Neural progenitor cell (in vitro differentiated cells): Measurements from ENCODE around the gene MYCN. TPM values are rescaled to one million over a fixed set of nuclear protein-coding genes. Genes with fewer than 3 reads are reported as not detected.
"Not testable (repeated sequence)": the region's sequence is repeated elsewhere in the genome, so short reads cannot be mapped to it uniquely, and the experiment has no call there.

Source experiments
- DNase-seq: peaks from one replicate; pipeline ENCODE4 v3.0.0-alpha.2; 2016; ENCODE audit warnings: low spot score
- H2AFZ ChIP-seq: fragments of 200-600 bp; sonication (generic); replicated peaks from 2 replicates; pipeline ENCODE4 v1.6.1; 2016; ENCODE audit warnings: antibody characterized with exemption
- H3F3A ChIP-seq: fragments of 200-600 bp; sonication (generic); 2 replicates; pipeline ENCODE4 v1.6.1; 2016; ENCODE audit warnings: antibody characterized with exemption, low read depth
- H3K27ac ChIP-seq: fragments of 200-600 bp; sonication (generic); 2 replicates; pipeline ENCODE4 v1.5.1; 2016; ENCODE audit warnings: mild to moderate bottlenecking
- H3K27me3 ChIP-seq: fragments of 200-600 bp; sonication (generic); 2 replicates; pipeline ENCODE4 v1.6.1; 2016; ENCODE audit warnings: mild to moderate bottlenecking, moderate library complexity
- H3K36me3 ChIP-seq: fragments of 200-600 bp; sonication (generic); 2 replicates; pipeline ENCODE4 v1.5.1; 2016
- H3K4me1 ChIP-seq: fragments of 200-600 bp; sonication (generic); 2 replicates; pipeline ENCODE4 v1.6.1; 2016; ENCODE audit warnings: mixed run types
- H3K4me2 ChIP-seq: fragments of 200-600 bp; sonication (generic); 2 replicates; pipeline ENCODE4 v1.6.1; 2016
- H3K4me3 ChIP-seq: fragments of 200-600 bp; sonication (generic); 2 replicates; pipeline ENCODE4 v1.5.1; 2016
- H3K79me2 ChIP-seq: fragments of 200-600 bp; sonication (generic); 2 replicates; pipeline ENCODE4 v1.6.1; 2016; ENCODE audit warnings: low read depth
- H3K9ac ChIP-seq: fragments of 200-600 bp; sonication (generic); 2 replicates; pipeline ENCODE4 v1.6.1; 2016
- H3K9me3 ChIP-seq: fragments of 200-600 bp; sonication (generic); 2 replicates; pipeline ENCODE4 v1.5.1; 2016; ENCODE audit warnings: low read depth
- H4K20me1 ChIP-seq: fragments of 200-600 bp; sonication (generic); 2 replicates; pipeline ENCODE4 v1.6.1; 2016; ENCODE audit warnings: low read depth
- H3K27ac Mint-ChIP-seq: 3 replicates; pipeline ENCODE4 v1.8.0; 2021; ENCODE audit warnings: mixed read lengths
- H3K27me3 Mint-ChIP-seq: 2 replicates; pipeline ENCODE4 v1.8.0; 2022; ENCODE audit warnings: low read depth, mild to moderate bottlenecking, inconsistent platforms, moderate library complexity, mixed read lengths; ENCODE audit not compliant: insufficient read depth
- H3K36me3 Mint-ChIP-seq: 3 replicates; pipeline ENCODE4 v1.8.0; 2021; ENCODE audit warnings: mixed read lengths
- H3K4me1 Mint-ChIP-seq: 3 replicates; pipeline ENCODE4 v1.8.0; 2021; ENCODE audit warnings: mixed read lengths
- H3K4me3 Mint-ChIP-seq: 3 replicates; pipeline ENCODE4 v1.8.0; 2021; ENCODE audit warnings: mild to moderate bottlenecking, moderate library complexity, mixed read lengths
- H3K9me3 Mint-ChIP-seq: 3 replicates; pipeline ENCODE4 v1.8.0; 2020; ENCODE audit warnings: mixed read lengths
- CTCF ChIP-seq: fragments of 200-600 bp; sonication (generic); IDR thresholded peaks from 2 replicates; pipeline ENCODE4 v1.5.1; 2017; ENCODE audit warnings: antibody characterized with exemption, mild to moderate bottlenecking
- EZH2 ChIP-seq: fragments of 200-600 bp; sonication (generic); IDR thresholded peaks from 2 replicates; pipeline ENCODE4 v1.6.1; 2017; ENCODE audit warnings: antibody characterized with exemption, mild to moderate bottlenecking, moderate library complexity
- EZH2phosphoT487 ChIP-seq: fragments of 200-600 bp; sonication (generic); IDR thresholded peaks from 2 replicates; pipeline ENCODE4 v1.6.1; 2017; ENCODE audit warnings: antibody characterized with exemption
- total RNA-seq: library from RNA; depleted of rRNA; stranded (reverse); fragments of >200 nt; gene quantifications from 2 replicates; pipeline ENCODE4 v1.2.3, GENCODE V29; 2015; ENCODE audit warnings: low replicate concordance

Gene MYCN
- total RNA-seq, 1 donor from 2014 or later: 24.7 TPM

- H3K27ac Mint-ChIP-seq: no peak overlapping the region
These were observed 40.4 kb upstream of the MYCN start for GRCh38 chr2:15899751-15900493.

GRCh38 chr2:15901095-15901807 lies 39.1 kb upstream of the MYCN start:
- no peak for DNase-seq
- H3K79me2 ChIP-seq: no peaks in the 10 kb centered on the region

More at GRCh38 chr2:15899751-15900493, 40.4 kb upstream of the MYCN start:
- Mint-ChIP-seq H3K36me3 (peaks cover 7% of the 10 kb centered on the region), H3K9me3 (peaks cover 44% of the 10 kb centered on the region), H3K4me3 (no peak overlapping the region), H3K27me3 (peaks cover 2% of the 10 kb centered on the region), H3K4me1 (peaks cover 13% of the 10 kb centered on the region)
- Histone ChIP-seq H3K27me3 (no peaks in the 10 kb centered on the region), H3K36me3 (peaks cover 3% of the 10 kb centered on the region), H2AFZ (no peak overlapping the region), H3K27ac (no peak overlapping the region), H4K20me1 (no peaks in the 10 kb centered on the region), H3F3A (peaks cover 13% of the 10 kb centered on the region), H3K4me1 (peaks cover 20% of the 10 kb centered on the region), H3K4me2 (no peak overlapping the region), H3K79me2 (no peaks in the 10 kb centered on the region), H3K4me3 (no peak overlapping the region), H3K9me3 (peaks cover 8% of the 10 kb centered on the region), H3K9ac (no peak overlapping the region)
- no peak for DNase-seq
- no peak for TF ChIP-seq EZH2
- no peak for TF ChIP-seq EZH2phosphoT487
- no peak for TF ChIP-seq CTCF

GRCh38 chr2:15901808-15902130 lies 38.6 kb upstream of the MYCN start:
- H3K79me2 ChIP-seq: no peaks in the 10 kb centered on the region
- H2AFZ ChIP-seq: no peak overlapping the region
- H3K9me3 Mint-ChIP-seq: peaks cover 46% of the 10 kb centered on the region
- no peak for TF ChIP-seq EZH2phosphoT487
- TF ChIP-seq EZH2: no peak
- TF ChIP-seq CTCF: no peak
- peaks cover 7% of the 10 kb centered on the region for H3K36me3 Mint-ChIP-seq
- H3K27me3 Mint-ChIP-seq: peaks cover 2% of the 10 kb centered on the region
- no peak overlapping the region for H3K27ac ChIP-seq
- no peak for DNase-seq
- H4K20me1 ChIP-seq: no peaks in the 10 kb centered on the region
- H3K4me3 ChIP-seq: no peak overlapping the region
- no peak overlapping the region for H3K4me2 ChIP-seq
- peaks cover 2% of the 10 kb centered on the region for H3F3A ChIP-seq
- H3K9ac ChIP-seq: no peak overlapping the region
- no peak overlapping the region for H3K4me3 Mint-ChIP-seq
- H3K4me1 ChIP-seq: peaks cover 1% of the 10 kb centered on the region
- peaks cover 8% of the 10 kb centered on the region for H3K9me3 ChIP-seq
- H3K27me3 ChIP-seq: no peaks in the 10 kb centered on the region
- H3K27ac Mint-ChIP-seq: no peak overlapping the region
- peaks cover 3% of the 10 kb centered on the region for H3K36me3 ChIP-seq
- peaks cover under 1% of the 10 kb centered on the region for H3K4me1 Mint-ChIP-seq

More at GRCh38 chr2:15901095-15901807, 39.1 kb upstream of the MYCN start:
- Histone ChIP-seq H3K9me3 (peaks cover 8% of the 10 kb centered on the region), H2AFZ (no peak overlapping the region), H3K36me3 (peaks cover 3% of the 10 kb centered on the region), H3F3A (peaks cover 7% of the 10 kb centered on the region), H3K4me2 (no peak overlapping the region), H4K20me1 (no peaks in the 10 kb centered on the region), H3K9ac (no peak overlapping the region), H3K27ac (no peak overlapping the region), H3K4me1 (peaks cover 7% of the 10 kb centered on the region), H3K4me3 (no peak overlapping the region), H3K27me3 (no peaks in the 10 kb centered on the region)
- Mint-ChIP-seq H3K9me3 (peaks cover 51% of the 10 kb centered on the region), H3K27me3 (peaks cover 2% of the 10 kb centered on the region), H3K4me1 (peaks cover 6% of the 10 kb centered on the region), H3K4me3 (no peak overlapping the region), H3K27ac (no peak overlapping the region), H3K36me3 (peaks cover 7% of the 10 kb centered on the region)
- TF ChIP-seq EZH2 (no peak), CTCF (no peak), EZH2phosphoT487 (no peak)

- peaks cover 28% of the 10 kb centered on the region for H3K9me3 Mint-ChIP-seq
- not testable (repeated sequence) for H3K36me3 ChIP-seq, H3K27ac ChIP-seq, H3K27me3 Mint-ChIP-seq, H2AFZ ChIP-seq, H3K27me3 ChIP-seq, H3K4me1 ChIP-seq, H3F3A ChIP-seq, H3K4me3 Mint-ChIP-seq, H3K9me3 ChIP-seq, H3K27ac Mint-ChIP-seq, H3K9ac ChIP-seq, H3K79me2 ChIP-seq, H4K20me1 ChIP-seq, H3K4me1 Mint-ChIP-seq, H3K4me2 ChIP-seq, DNase-seq, H3K4me3 ChIP-seq, H3K36me3 Mint-ChIP-seq
These were observed 36.4 kb upstream of the MYCN start for GRCh38 chr2:15903910-15904309.
